Urothelium cell line (cell line): ENCODE measurements around the gene TRAF3IP3.

Source experiments
- DNase-seq: peaks from one replicate; pipeline ENCODE4 v3.0.0; 2011; ENCODE audit warnings: low spot score, mixed read lengths
- FAIRE-seq: peaks from 2 replicates; lab custom pipeline; 2011; peaks lifted over from hg19 to GRCh38; lab: Jason Lieb, UNC

The TRAF3IP3 gene

DNA sequence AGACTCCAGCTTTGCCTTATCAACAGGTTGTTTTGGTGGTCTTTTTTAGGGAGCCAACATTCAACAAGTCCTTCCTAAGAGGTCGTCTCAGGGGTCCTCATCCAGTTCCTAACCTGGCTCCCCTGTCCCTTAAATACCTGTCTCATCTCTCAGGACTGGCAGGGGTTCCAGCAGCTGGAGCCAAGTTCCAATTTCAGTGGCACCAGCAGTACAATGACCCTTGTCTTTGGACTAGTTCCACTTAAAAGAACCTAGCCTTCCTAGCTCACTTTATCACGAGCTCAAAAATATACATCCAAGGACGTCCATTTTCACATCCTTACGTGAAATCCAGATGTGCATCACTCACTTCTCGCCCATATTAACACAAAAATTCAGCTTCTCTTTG, 18.7 kb upstream of the TRAF3IP3 start:
- FAIRE-seq = no peak
- no peak for DNase-seq

- FAIRE-seq (no peak), DNase-seq (no peak)
Measured at GRCh38 chr1:209738270-209738669, 17.6 kb upstream of the TRAF3IP3 start.

- DNase-seq (no peak), FAIRE-seq (no peak)
Measured at GRCh38 chr1:209741193-209741592, 14.7 kb upstream of the TRAF3IP3 start.

DNA sequence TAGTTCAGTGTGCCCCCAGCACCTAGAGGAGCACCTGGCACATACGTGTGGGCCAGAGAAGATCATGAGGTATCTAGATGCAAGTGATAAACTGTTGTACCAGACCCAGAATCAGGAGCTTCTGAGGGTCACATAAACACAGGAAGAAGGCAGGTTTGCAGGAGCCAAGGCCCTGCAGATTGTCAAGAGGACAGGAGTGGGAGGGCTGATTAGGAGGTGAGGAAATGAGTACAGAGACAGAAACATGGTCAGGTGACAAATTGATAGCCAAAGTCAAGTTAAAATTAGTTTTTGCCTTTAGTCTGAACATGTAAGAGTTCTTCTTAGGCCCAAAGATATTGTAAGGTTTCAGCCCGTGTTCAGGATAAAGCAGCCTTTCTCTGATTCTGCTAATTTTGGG, 14.0 kb upstream of the TRAF3IP3 start:
- FAIRE-seq = no peak
- DNase-seq = no peak

DNA sequence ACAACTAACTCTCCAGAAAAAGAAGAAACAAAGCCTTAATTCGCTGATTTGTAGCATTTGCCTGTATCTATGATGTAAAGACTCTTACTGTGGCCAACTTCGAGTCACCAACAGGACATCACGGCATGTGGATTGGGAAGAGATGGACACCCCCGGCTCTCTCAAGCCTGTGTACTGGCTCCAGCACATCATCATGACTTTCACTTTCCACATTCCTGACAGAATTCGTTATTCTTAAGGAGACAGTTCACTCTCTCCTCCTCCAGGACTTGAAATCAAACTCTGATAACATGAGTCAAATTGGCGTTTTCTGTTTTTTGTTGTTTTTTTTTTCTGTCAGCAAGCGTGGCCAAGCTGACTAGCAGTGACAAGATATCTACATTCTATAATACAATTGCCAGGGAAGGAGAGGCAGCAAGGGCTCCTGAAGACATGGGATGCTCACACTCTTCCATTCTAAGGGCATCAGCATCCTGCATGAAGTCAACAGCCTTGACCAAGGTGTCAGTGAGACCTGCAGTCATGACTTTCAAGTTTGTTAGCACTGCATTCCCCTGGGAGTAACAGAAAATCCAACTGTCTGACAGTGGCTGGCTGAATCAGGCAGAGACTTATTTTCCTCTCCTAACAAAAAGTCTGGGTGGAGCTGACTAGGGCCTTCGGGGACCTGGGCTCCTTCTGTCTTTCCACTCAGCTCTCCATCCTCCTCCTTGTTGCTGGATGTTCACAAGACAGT, 13.3 kb upstream of the TRAF3IP3 start:
- no peak for FAIRE-seq
- no peak for DNase-seq

- DNase-seq (no peak), FAIRE-seq (no peak)
Measured at GRCh38 chr1:209743145-209743482, 12.7 kb upstream of the TRAF3IP3 start.

DNA sequence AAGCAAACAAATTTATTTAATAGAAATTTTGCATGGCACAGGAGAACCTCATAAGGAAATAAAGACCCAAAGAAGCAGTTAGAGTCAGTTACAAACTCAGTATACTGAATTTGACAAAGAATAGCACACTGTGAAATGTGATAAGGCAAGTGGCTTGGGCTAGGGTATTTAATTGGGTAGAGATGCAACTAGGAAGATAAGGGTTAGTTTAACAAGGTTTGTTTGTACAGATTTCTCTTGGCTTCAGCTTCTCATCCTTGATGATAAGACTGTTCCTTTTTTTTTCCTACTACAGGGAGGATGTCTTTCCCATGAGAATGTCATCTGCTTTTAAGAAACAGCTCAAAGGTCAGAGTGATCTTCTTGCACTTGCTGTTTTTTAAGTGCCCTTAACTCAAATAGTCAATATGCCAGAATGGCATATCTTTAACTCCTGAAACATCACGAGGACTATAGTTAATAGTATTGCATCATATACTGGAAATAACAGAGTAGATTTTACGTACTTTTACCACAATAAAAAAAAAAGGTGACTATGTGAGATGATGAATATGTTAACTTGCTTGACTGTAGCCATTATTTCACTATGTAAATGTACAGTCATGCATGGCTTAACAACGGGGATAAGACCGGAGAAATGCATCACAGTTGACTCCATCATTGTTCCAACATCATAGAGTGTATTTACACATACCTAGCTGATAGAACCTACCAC, 9.2 kb upstream of the TRAF3IP3 start:
- FAIRE-seq = no peak
- no peak for DNase-seq

- peak; percentile 93 for FAIRE-seq
- DNase-seq = peak; percentile 99
Measured at GRCh38 chr1:209747580-209748262, 8.1 kb upstream of the TRAF3IP3 start.

DNA sequence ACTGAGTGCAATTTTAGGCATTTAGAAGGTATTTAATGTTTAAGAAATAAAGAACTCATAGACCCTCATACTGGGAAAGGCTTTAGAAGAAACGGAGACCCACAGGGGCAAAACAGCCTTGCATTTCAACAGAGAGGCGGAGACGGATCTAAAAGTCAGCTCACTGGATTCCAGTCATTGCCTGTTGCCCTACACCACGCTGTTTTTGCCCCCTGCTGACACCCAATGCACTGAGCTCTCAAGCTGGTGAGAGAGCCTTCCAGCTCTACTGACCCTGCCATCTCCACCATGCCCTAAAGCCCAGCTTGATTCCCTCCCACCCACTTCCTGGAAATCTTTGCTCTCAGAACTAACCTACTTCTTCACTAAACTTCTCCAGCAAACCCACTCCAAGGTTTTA, 7.2 kb upstream of the TRAF3IP3 start:
- DNase-seq = no peak

GRCh38 chr1:209749205-209749604, 6.6 kb upstream of the TRAF3IP3 start:
- FAIRE-seq (no peak), DNase-seq (no peak)

More for the DNA sequence above, 7.2 kb upstream of the TRAF3IP3 start:
- FAIRE-seq = no peak

DNA sequence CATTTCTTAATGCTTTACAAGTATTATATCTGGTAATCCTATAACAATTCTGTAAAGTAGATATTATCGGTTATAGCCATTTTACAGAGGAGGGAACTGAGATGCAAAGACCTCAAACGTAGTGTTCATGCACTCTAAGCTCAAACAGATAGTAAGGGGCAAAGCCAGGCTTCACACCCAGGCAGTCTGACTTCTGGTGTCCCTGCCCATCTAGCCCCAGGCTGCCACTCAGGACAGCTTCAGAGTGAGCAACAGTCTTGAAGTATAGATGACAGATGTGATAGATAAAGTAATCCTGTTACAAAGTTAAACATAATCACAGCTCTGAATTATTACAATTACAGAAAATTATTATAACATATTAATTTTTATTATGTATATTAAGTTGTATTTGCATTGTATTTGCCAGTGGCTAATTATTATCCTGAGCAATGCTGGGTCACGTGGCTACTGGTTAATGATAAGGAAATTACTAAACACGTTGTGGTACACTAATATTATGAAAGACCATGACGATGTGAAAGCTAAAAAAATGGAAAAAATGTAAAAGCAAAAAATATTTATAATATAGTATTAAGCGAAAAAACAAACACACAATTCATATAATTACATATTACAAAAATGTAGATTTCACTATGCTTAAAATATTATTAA, 6.1 kb upstream of the TRAF3IP3 start:
- DNase-seq = no peak
- no peak for FAIRE-seq

GRCh38 chr1:209751627-209752231, 4.1 kb upstream of the TRAF3IP3 start:
- no peak for FAIRE-seq
- no peak for DNase-seq

- DNase-seq = no peak
- no peak for FAIRE-seq
Measured at GRCh38 chr1:209752890-209753289, 3.0 kb upstream of the TRAF3IP3 start.

DNA sequence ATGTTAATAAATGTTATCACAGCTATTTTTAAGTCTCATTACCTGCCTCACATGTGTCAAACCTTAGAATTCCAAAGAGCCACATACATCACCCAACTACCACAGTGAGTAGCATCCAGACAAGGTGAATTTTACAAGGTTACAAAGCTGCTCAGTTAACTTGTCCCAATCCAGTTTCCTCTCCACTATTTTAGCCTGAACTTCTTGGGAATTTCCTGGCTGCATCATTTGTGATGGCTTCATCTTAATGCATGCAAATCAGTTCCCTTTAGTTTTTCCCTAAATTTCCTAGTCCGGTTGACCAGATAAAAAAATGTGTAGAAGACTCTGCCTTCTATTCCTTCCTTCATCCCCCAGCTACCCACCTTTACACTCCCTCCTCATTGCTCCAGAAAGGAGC, 597 bp upstream of the TRAF3IP3 start:
- no peak for DNase-seq
- no peak for FAIRE-seq

GRCh38 chr1:209756615-209757445, 977 bp downstream of the TRAF3IP3 start:
- FAIRE-seq (no peak), DNase-seq (no peak)

DNA sequence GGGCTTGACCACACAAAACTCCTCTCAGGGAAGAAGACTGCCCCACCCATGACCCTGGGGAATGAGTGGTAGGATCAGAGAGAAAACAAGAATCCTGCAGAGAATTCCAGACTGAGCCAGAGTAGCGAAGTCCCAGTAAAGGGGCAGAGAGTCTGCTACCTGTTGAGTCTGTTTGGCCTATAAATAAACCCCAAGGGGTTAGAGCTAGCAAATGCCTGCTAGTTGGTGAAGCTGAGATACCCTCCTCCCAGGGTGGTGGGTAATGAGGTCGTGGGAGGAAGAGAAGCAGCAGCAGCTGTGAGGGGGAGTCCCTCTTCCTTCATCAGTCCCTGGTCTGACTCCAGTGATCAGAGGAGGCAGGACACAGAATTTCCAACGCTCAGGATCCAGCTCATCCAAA, 2.5 kb downstream of the TRAF3IP3 start:
- DNase-seq = no peak
- FAIRE-seq = no peak

GRCh38 chr1:209759829-209760359, 4.0 kb downstream of the TRAF3IP3 start:
- DNase-seq (no peak), FAIRE-seq (no peak)

- DNase-seq (no peak), FAIRE-seq (no peak)
Measured at GRCh38 chr1:209761011-209761635, 5.3 kb downstream of the TRAF3IP3 start.

DNA sequence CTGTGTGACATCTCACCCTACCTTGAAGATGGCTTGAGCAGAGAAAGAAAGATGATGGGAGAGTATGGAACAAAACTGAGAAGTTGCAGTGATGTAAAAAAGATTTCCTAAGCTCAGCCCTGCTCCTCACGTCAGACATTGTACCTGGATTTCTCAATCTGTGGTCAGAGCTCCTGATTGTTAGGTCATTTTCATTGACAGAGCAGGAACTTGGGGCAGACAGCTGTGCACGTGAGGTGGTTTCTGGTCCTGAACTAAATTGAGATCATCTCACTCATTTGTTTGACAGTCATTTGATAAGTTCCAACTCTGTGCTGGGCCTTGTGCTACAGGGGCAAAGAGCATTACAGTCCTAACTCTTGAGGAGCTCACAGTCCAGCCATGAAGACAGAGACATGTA, 10.2 kb downstream of the TRAF3IP3 start:
- no peak for FAIRE-seq

DNA sequence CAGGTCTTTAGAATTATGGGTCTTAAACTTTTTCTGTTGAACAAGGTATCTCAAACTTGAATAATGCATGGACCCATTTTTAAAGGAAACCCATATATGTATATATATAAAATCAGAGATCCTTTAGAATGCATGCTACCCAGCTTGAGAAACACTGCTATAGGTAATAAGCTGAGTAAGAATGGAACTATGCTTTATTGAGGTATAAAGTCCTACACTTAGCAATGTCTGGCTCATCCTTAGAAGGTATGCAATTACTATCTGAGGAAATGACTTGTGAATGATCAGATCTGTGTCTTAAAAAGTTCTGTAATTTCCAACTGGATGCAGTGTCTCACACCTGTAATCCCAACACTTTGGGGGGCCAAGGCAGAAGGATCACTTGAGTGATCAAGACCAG, 11.2 kb downstream of the TRAF3IP3 start:
- no peak for DNase-seq
- FAIRE-seq = no peak

More for the DNA sequence above, 10.2 kb downstream of the TRAF3IP3 start:
- no peak for DNase-seq
